Upper lobe of left lung (tissue), 4 donors: ENCODE measurements around the gene ACTR5.

Source experiments
- CTCF ChIP-seq, 6 experiments: fragments of 450-650 bp in 4 of 6; fragments of 200-600 bp in 2 of 6; sonication (generic) in 2 of 6; IDR thresholded peaks; one replicate each; pipeline ENCODE4 v1.5.1; 2016 to 2019; ENCODE audit warnings: antibody characterized with exemption in 6 of 6
- POLR2A ChIP-seq, 4 donors: fragments of 450-650 bp; IDR thresholded peaks; one replicate each; pipeline ENCODE4 v1.5.1; 2016 to 2017; ENCODE audit warnings: antibody characterized with exemption in 4 of 4, mild to moderate bottlenecking in 2 of 4

DNA sequence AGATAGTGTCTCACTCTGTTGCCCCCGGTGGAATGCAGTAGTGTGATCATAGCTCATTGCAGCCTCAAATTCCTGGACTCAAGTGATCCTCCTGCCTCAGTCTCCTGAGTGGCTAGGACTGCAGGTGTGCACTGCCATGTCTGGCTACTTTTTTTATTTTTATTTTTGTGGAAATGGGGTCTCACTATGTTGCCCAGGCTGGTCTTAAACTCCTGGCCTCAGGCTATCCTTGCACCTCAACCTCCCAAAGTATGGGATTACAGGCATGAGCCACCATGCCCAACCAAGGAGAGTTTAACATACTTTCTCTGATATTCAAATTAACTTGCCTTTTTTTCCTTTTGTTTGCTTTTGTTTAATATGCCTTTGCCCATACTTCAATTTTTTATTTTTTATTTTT is 10.4 kb upstream of the ACTR5 start:
- TF ChIP-seq CTCF (IDR thresholded peaks at IDR 0.05): no peak
- TF ChIP-seq POLR2A (IDR thresholded peaks at IDR 0.05): no peak
